Epithelial cell of esophagus (primary cell): ENCODE data around the gene BMP2.

Experiments
- DNase-seq: peaks from one replicate; pipeline ENCODE4 v3.0.0; 2010; ENCODE audit warnings: low read depth
- H3K4me3 ChIP-seq: 2 replicates; pipeline ENCODE4 v1.5.1; 2011; ENCODE audit warnings: mild to moderate bottlenecking, low read length, control low read depth
- CTCF ChIP-seq: IDR thresholded peaks from 2 replicates; pipeline ENCODE4 v1.5.1; 2011; ENCODE audit warnings: low read depth, mild to moderate bottlenecking, low read length, control low read depth, inconsistent platforms; ENCODE audit not compliant: insufficient read depth; ENCODE audit errors: missing control alignments

BMP2 gene

GRCh38 chr20:6784210-6784631 is 16.7 kb downstream of the BMP2 start:
- H3K4me3 ChIP-seq: no peak overlapping the region
- peak; percentile 45 for DNase-seq
- TF ChIP-seq CTCF: no peak

DNA sequence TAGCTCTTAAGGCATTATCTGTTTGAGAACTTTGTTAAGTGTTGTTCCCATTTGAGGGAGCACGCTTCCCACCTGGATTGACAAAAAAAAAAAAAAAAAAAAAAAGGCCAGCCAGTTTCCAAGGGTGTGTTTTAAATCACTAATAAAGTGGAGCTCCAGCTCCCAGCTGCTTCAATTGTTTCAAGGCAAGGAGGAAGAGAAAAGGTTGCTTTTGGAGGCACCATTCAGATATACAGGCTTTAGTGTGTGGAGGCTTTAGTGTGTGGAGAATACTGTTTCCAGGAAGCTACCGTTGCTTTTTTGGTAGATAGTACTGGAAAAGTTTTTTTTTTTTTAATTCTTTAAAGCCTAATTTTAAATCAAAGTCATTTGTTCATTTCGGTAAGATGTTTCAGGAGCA is 17.3 kb downstream of the BMP2 start:
- no peak overlapping the region for H3K4me3 ChIP-seq

DNA sequence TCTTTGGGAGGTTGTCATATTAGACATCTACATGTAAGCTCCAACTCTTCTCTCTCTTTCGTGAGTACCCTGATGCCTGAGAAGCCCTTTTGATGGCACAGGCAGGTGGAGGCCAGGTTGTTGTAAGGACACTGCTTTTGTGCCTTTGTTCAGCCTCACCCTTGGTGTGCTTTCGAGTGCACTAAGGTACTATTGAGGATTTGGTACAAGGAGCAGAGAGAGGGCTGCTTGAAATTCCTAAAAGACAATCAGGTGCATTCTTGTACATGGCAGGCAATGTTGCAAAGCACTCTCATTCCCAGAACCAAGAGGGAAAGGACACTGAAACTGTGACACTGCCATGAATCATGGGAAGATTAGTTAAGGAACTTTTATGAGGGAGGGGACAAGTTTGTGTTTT is 19.1 kb downstream of the BMP2 start:
- DNase-seq: no peak
- no peak for TF ChIP-seq CTCF
- no peak overlapping the region for H3K4me3 ChIP-seq

More for the DNA sequence above, 17.3 kb downstream of the BMP2 start:
- no peak for TF ChIP-seq CTCF
- DNase-seq: no peak

- H3K4me3 ChIP-seq: no peak overlapping the region
- TF ChIP-seq CTCF: no peak
- DNase-seq: no peak
Observed at GRCh38 chr20:6792789-6793188, 25.3 kb downstream of the BMP2 start.

GRCh38 chr20:6802227-6802626 is 34.7 kb downstream of the BMP2 start:
- no peak for TF ChIP-seq CTCF
- H3K4me3 ChIP-seq: no peak overlapping the region
- peak; percentile 81 for DNase-seq

GRCh38 chr20:6806275-6806674 is 38.8 kb downstream of the BMP2 start:
- H3K4me3 ChIP-seq: no peak overlapping the region
- DNase-seq: peak; percentile 60
- TF ChIP-seq CTCF: no peak

DNA sequence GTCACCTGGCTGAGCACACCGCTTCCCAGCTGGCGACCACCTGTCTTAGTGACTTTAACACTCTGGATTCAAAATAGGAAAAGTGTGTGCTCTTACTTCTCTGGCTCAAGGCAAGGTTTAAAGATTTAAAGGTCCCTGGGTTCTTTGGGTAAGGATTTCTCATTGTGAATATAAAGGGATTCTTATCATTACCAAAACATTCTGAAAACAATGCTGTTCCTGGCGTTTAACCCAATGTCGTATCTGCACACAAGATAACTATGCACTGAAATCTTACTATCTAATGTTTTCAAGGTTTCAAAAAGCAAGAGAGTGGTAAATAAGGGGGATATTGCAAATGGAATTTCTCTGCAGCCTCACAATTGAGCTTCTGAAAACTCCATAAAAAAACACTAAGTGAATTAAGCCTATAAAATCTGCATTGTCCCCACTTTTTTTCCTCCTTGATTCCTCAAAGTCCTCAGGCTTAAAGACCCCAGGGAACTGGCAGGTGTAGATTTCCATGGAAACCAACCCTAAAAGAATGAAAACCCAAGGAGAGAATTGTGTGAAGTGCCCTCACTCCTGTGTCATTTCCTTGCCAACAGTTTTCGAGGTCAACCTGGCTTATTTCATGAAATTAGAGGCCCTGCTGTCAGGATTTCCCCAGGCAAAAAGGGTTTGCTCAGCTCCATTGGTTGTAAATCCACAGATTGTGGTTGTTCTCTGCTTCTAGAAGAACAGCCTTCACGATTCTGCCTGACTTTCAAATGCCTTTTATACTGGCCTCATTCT is 44.0 kb downstream of the BMP2 start:
- H3K4me3 ChIP-seq: no peak overlapping the region
- TF ChIP-seq CTCF: no peak
- DNase-seq: no peak
